GM12878 (cell line): ENCODE results near the gene PCED1B. TPM values are rescaled to one million over a fixed set of nuclear protein-coding genes. Genes with fewer than 3 reads are reported as not detected.

Source experiments
- ATAC-seq: fragments of 200-7000 bp; cut with Tn5 transposase; 3 replicates; pipeline ENCODE4 v1.9.1; 2020; ENCODE audit warnings: mild to moderate bottlenecking, moderate library complexity
- BruUV-seq: library from RNA; stranded (reverse); fragments of 400-500 nt; replicated peaks from 2 replicates; lab custom pipeline; 2021; lab: Mats Ljungman, UMichigan
- CTCF ChIA-PET: fragments of 300-600 bp; sonication (Branson Sonifier 250); formaldehyde crosslinking; extraction: SDS; loops from one replicate; lab custom pipeline; 2021; ENCODE audit warnings: inconsistent platforms; lab: Yijun Ruan, JAX
- POLR2A ChIA-PET: fragments of 350-600 bp; formaldehyde crosslinking; extraction: SDS; loops from one replicate; lab custom pipeline; 2021; ENCODE audit warnings: inconsistent platforms; lab: Charles Lee
- RAD21 ChIA-PET: fragments of 300-600 bp; sonication (Branson Sonifier 250); formaldehyde crosslinking; loops from one replicate; lab custom pipeline; 2023; ENCODE audit warnings: antibody characterized with exemption; ENCODE audit not compliant: unreplicated experiment; lab: Charles Lee
- SMC1A ChIA-PET: fragments of 300-600 bp; sonication (Branson Sonifier 250); formaldehyde crosslinking; loops from one replicate; lab custom pipeline; 2023; ENCODE audit not compliant: unreplicated experiment, uncharacterized antibody; lab: Charles Lee
- DNase-seq: peaks from one replicate; pipeline ENCODE4 v3.0.0-alpha.2; 2011; ENCODE audit warnings: low read depth, low spot score
- FAIRE-seq: peaks from 3 replicates; lab custom pipeline; 2011; peaks lifted over from hg19 to GRCh38; lab: Jason Lieb, UNC
- H2AFZ ChIP-seq: 2 replicates; pipeline ENCODE4 v1.6.0; 2011; ENCODE audit warnings: low read depth, low read length, control low read depth; ENCODE audit not compliant: control insufficient read depth
- H3K27ac ChIP-seq: 2 replicates; pipeline ENCODE4 v1.5.1; 2011; ENCODE audit warnings: control low read depth; ENCODE audit not compliant: control insufficient read depth, insufficient read depth
- H3K27me3 ChIP-seq, 2 experiments: replicated peaks in 1 of 2; 2 replicates each; pipeline versions ENCODE4 v1.6.0 to v1.6.1; 2011; ENCODE audit warnings: low read length in 1 of 2; ENCODE audit not compliant: control insufficient read depth in 2 of 2, insufficient read depth in 2 of 2
- H3K36me3 ChIP-seq, 2 experiments: 2 replicates each; pipeline ENCODE4 v1.5.1; 2011; ENCODE audit warnings: low read length in 1 of 2; ENCODE audit not compliant: control insufficient read depth in 2 of 2, insufficient read depth in 2 of 2
- H3K4me1 ChIP-seq: 2 replicates; pipeline ENCODE4 v1.6.1; 2011; ENCODE audit warnings: mild to moderate bottlenecking, low read length, moderate library complexity, mixed read lengths; ENCODE audit not compliant: control insufficient read depth, insufficient read depth
- H3K4me2 ChIP-seq: 2 replicates; pipeline ENCODE4 v1.6.0; 2011; ENCODE audit warnings: control low read depth; ENCODE audit not compliant: control insufficient read depth, insufficient read depth
- H3K4me3 ChIP-seq: fragments of 200-600 bp; sonication (generic); 2 replicates; pipeline ENCODE4 v1.5.1; 2016
- H3K79me2 ChIP-seq: 2 replicates; pipeline ENCODE4 v1.6.0; 2011; ENCODE audit warnings: low read length; ENCODE audit not compliant: control insufficient read depth, insufficient read depth
- H3K9ac ChIP-seq: 2 replicates; pipeline ENCODE4 v1.8.0; 2011; ENCODE audit warnings: low read length, control low read depth, mixed read lengths; ENCODE audit not compliant: control insufficient read depth, insufficient read depth
- H3K9me3 ChIP-seq: replicated peaks from 3 replicates; pipeline ENCODE4 v1.5.1; 2011; ENCODE audit warnings: mild to moderate bottlenecking, low read length; ENCODE audit not compliant: control insufficient read depth, insufficient read depth
- H4K20me1 ChIP-seq: 2 replicates; pipeline ENCODE4 v1.6.0; 2011; ENCODE audit not compliant: control insufficient read depth, insufficient read depth
- BHLHE40 ChIP-seq, 2 experiments: fragments of 450-650 bp in 1 of 2; IDR thresholded peaks; 2 replicates each; pipeline ENCODE4 v1.6.1; 2011 to 2017; ENCODE audit warnings: low read depth in 2 of 2, borderline replicate concordance in 1 of 2, improper control_type of control experiment in 1 of 2, low read length in 1 of 2, mild to moderate bottlenecking in 1 of 2
- CHD2 ChIP-seq: IDR thresholded peaks from 2 replicates; pipeline ENCODE4 v1.6.1; 2011; ENCODE audit warnings: low read depth, low read length, improper control_type of control experiment, borderline replicate concordance
- DPF2 ChIP-seq: fragments of 450-650 bp; IDR thresholded peaks from 2 replicates; pipeline ENCODE4 v1.6.1; 2017; ENCODE audit warnings: mild to moderate bottlenecking
- JUNB ChIP-seq: IDR thresholded peaks from 2 replicates; pipeline ENCODE4 v1.6.1; 2016; ENCODE audit warnings: antibody characterized with exemption, mild to moderate bottlenecking
- KAT2A ChIP-seq: conservative IDR thresholded peaks from 2 replicates; pipeline ENCODE4 v1.6.1; 2011; ENCODE audit warnings: low read depth, low read length; ENCODE audit not compliant: control insufficient read depth
- NBN ChIP-seq: fragments of 450-650 bp; IDR thresholded peaks from 2 replicates; pipeline ENCODE4 v1.6.1; 2016
- NR2F1 ChIP-seq: fragments of 450-650 bp; conservative IDR thresholded peaks from 2 replicates; pipeline ENCODE4 v1.6.1; 2017; ENCODE audit warnings: mild to moderate bottlenecking
- POU2F2 ChIP-seq: IDR thresholded peaks from 3 replicates; pipeline ENCODE4 v1.6.1; 2011; ENCODE audit warnings: low read depth, mild to moderate bottlenecking, low read length, borderline replicate concordance
- RELA ChIP-seq: fragments of 450-650 bp; IDR thresholded peaks from 2 replicates; pipeline ENCODE4 v1.8.0; 2014; ENCODE audit warnings: borderline replicate concordance; ENCODE audit not compliant: partially characterized antibody
- TAF1 ChIP-seq: IDR thresholded peaks from 2 replicates; pipeline ENCODE4 v1.6.1; 2011; ENCODE audit warnings: mild to moderate bottlenecking, low read depth, low read length, borderline replicate concordance
- YBX1 ChIP-seq: fragments of 450-650 bp; IDR thresholded peaks from 2 replicates; pipeline ENCODE4 v1.6.1; 2016; ENCODE audit warnings: antibody characterized with exemption
- ZNF217 ChIP-seq: fragments of 450-650 bp; IDR thresholded peaks from 2 replicates; pipeline ENCODE4 v1.6.1; 2017; ENCODE audit warnings: antibody characterized with exemption, mild to moderate bottlenecking
- ZNF384 ChIP-seq: IDR thresholded peaks from 2 replicates; pipeline ENCODE4 v1.6.1; 2012; ENCODE audit warnings: low read depth, mild to moderate bottlenecking, low read length, improper control_type of control experiment, borderline replicate concordance
- WGBS: methylation state at CpG from one replicate; pipeline ENCODE4 v1.1.6; 2016; ENCODE audit warnings: low lambda C conversion rate; ENCODE audit not compliant: insufficient replicate concordance, insufficient coverage; ENCODE audit errors: missing lambda C conversion rate; 5-methylcytosine and 5-hydroxymethylcytosine counted together
- in situ Hi-C: fragments of 300-500 bp; cut with MboI; formaldehyde crosslinking; loops from 9 replicates; pipeline ENCODE4 v1.14.3; 2018; ENCODE audit warnings: mixed read lengths
- intact Hi-C: fragments of 100-400 bp; cut with micrococcal nuclease; formaldehyde crosslinking; loops from one replicate; pipeline ENCODE4 v1.14.2; 2022; ENCODE audit not compliant: unreplicated experiment
- polyA plus RNA-seq, 11 experiments: library from polyadenylated mRNA; depleted of rRNA in 4 of 11; unstranded in 6 of 11; stranded (reverse) in 5 of 11; fragments of >200 nt; fragmentation: Nextera tagmentation in 4 of 11; fragmentation: Illumina TruSeq in 1 of 11; extraction: Ambion mirVana in 4 of 11; extraction: Trizol in 1 of 11; gene quantifications; 1 replicate in 1 of 11; 2 replicates in 10 of 11; pipeline versions ENCODE4 v1.2.1 to v1.2.3, GENCODE V29; 2011 to 2016; ENCODE audit warnings: inconsistent platforms in 2 of 11, missing spikeins in 2 of 11, low read depth in 1 of 11
- total RNA-seq, 4 experiments: library from RNA; depleted of rRNA in 3 of 4; stranded (reverse); fragments of >200 nt in 3 of 4; fragmentation: Illumina TruSeq in 1 of 4; extraction: Trizol in 1 of 4; gene quantifications; 2 replicates each; pipeline versions ENCODE4 v1.2.1 to v1.2.3, GENCODE V29; 2013 to 2021
- TF ChIP-seq, protein P1 (sequence below): IDR thresholded peaks from 2 replicates; pipeline ENCODE4 v1.6.1; 2012; ENCODE audit warnings: low read depth, low read length, improper control_type of control experiment
- TF ChIP-seq, protein P2 (sequence below): fragments of 450-650 bp; IDR thresholded peaks from 2 replicates; pipeline ENCODE4 v1.6.1; 2016; ENCODE audit warnings: mild to moderate bottlenecking
- TF ChIP-seq, protein P3 (sequence below): fragments of 450-650 bp; IDR thresholded peaks from 2 replicates; pipeline ENCODE4 v1.6.1; 2017; ENCODE audit warnings: borderline replicate concordance
- TF ChIP-seq, protein P4 (sequence below): IDR thresholded peaks from 2 replicates; pipeline ENCODE4 v1.6.1; 2011; ENCODE audit warnings: low read depth, low read length, improper control_type of control experiment, borderline replicate concordance

The PCED1B gene
- total and polyA plus RNA-seq, 10 of the 15 experiments (the other 5 are each of a cell fraction or from before 2014, with no cell fraction given) = 0.80 to 8.8 (median 3.0) TPM

DNA sequence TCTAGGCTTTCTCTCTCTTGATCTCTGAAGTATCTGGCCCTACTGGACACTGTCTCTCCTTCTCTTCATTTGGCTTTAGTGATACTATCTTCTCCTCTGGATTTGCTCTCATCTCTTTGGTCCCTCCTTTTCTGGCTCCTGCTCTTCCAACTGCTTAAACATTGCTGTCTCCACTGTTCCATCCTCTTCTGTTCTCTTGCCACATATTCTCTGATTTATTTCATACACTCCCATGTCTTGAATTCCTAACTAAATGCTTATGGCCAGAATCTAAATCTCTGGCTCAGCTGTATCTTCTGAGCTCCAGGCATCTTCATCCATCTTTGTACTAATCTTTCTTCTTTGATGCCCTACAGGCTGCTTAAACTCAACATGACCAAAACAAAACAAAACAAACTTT is 25.5 kb upstream of the PCED1B start (continued):
- TF ChIP-seq, protein P1, sequence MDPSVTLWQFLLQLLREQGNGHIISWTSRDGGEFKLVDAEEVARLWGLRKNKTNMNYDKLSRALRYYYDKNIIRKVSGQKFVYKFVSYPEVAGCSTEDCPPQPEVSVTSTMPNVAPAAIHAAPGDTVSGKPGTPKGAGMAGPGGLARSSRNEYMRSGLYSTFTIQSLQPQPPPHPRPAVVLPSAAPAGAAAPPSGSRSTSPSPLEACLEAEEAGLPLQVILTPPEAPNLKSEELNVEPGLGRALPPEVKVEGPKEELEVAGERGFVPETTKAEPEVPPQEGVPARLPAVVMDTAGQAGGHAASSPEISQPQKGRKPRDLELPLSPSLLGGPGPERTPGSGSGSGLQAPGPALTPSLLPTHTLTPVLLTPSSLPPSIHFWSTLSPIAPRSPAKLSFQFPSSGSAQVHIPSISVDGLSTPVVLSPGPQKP = no peak
- TF ChIP-seq ZNF217 = no peak

DNA sequence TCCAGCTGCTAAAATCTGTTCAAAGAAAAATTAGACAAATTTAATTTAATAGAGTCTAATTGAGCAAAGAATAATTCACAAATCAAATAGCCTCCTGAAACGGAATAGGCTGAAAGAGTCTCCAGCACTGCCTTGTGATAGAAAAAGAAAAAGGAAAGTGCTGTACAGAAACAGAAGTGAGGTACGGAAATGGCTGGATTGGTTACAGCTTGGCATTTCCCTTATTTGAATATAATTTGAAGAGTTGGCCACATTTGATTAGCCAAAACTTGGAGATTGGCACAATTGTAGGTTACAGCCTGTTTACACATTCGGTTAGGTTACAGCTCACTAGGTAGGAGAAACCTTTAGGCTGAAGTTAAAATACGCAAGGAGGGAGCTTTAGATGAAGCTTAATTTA is 24.8 kb upstream of the PCED1B start:
- WGBS = 1% methylated on average over 4 of the region's 4 CpGs
- RAD21 ChIA-PET = no interaction called here
- DNase-seq = no peak
- Histone ChIP-seq H3K9me3 (peaks cover 5% of the 10 kb centered on the region; the same call in 2 of the 3 replicates), H3K79me2 (no peaks in the 10 kb centered on the region), H3K4me1 (no peaks in the 10 kb centered on the region), H4K20me1 (no peaks in the 10 kb centered on the region), H3K4me2 (no peak overlapping the region), H3K4me3 (no peak overlapping the region), H3K27me3 (peaks cover 0 to 2% of the 10 kb centered on the region in 2 experiments; a peak in 1 of 4 replicates), H3K9ac (no peak overlapping the region), H3K36me3 (no peaks in the 10 kb centered on the region), H2AFZ (no peak overlapping the region)
- SMC1A ChIA-PET = interaction anchor here (1.4 kb wide), 1 partner anchor 19 kb away, joined by 3 read pairs; no protein-coding TSS in a partner anchor
- intact Hi-C loops = no loop called here
- POLR2A ChIA-PET = no interaction called here
- BruUV-seq = no TSS peak
- no peak for ATAC-seq
- no peak for FAIRE-seq
- CTCF ChIA-PET = no interaction called here
- in situ Hi-C loops = no loop called here
- TF ChIP-seq, protein P2, sequence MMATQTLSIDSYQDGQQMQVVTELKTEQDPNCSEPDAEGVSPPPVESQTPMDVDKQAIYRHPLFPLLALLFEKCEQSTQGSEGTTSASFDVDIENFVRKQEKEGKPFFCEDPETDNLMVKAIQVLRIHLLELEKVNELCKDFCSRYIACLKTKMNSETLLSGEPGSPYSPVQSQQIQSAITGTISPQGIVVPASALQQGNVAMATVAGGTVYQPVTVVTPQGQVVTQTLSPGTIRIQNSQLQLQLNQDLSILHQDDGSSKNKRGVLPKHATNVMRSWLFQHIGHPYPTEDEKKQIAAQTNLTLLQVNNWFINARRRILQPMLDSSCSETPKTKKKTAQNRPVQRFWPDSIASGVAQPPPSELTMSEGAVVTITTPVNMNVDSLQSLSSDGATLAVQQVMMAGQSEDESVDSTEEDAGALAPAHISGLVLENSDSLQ = no peak
- TF ChIP-seq KAT2A (no peak), POU2F2 (no peak), TAF1 (no peak), CHD2 (no peak), YBX1 (no peak), NR2F1 (no peak), JUNB (no peak), ZNF217 (no peak), BHLHE40 (IDR thresholded peaks at IDR 0.05; ENCODE audit: borderline replicate concordance in 1 of 2, low read depth in 2 of 2, low read length in 1 of 2) (no peak), RELA (no peak), DPF2 (no peak), ZNF384 (no peak), NBN (no peak)
- TF ChIP-seq, protein P3, sequence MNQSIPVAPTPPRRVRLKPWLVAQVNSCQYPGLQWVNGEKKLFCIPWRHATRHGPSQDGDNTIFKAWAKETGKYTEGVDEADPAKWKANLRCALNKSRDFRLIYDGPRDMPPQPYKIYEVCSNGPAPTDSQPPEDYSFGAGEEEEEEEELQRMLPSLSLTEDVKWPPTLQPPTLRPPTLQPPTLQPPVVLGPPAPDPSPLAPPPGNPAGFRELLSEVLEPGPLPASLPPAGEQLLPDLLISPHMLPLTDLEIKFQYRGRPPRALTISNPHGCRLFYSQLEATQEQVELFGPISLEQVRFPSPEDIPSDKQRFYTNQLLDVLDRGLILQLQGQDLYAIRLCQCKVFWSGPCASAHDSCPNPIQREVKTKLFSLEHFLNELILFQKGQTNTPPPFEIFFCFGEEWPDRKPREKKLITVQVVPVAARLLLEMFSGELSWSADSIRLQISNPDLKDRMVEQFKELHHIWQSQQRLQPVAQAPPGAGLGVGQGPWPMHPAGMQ = no peak
- TF ChIP-seq, protein P4, sequence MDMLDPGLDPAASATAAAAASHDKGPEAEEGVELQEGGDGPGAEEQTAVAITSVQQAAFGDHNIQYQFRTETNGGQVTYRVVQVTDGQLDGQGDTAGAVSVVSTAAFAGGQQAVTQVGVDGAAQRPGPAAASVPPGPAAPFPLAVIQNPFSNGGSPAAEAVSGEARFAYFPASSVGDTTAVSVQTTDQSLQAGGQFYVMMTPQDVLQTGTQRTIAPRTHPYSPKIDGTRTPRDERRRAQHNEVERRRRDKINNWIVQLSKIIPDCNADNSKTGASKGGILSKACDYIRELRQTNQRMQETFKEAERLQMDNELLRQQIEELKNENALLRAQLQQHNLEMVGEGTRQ = no peak
- TF ChIP-seq, all 136 proteins: peak for 0
- no peak overlapping the region for H3K27ac ChIP-seq
